Astrocyte of the cerebellum (primary cell): ENCODE data around the gene ANKRD44.

Source experiments
- DNase-seq: peaks from one replicate; pipeline ENCODE4 v3.0.0-alpha.2; 2011; ENCODE audit warnings: low read depth
- H3K4me3 ChIP-seq: 2 replicates; pipeline ENCODE4 v1.5.1; 2011; ENCODE audit warnings: mild to moderate bottlenecking, low read depth, low read length, moderate library complexity
- in situ Hi-C: cut with HindIII; loops from 2 replicates; pipeline ENCODE4 v1.10.0; 2017; ENCODE audit warnings: low sequenced_read_pairs
- TF ChIP-seq, protein P1 (sequence below): IDR thresholded peaks from 2 replicates; pipeline ENCODE4 v1.5.1; 2012; ENCODE audit warnings: low read length, low read depth, moderate library complexity, mild to moderate bottlenecking; ENCODE audit errors: missing control alignments

Gene ANKRD44

GRCh38 chr2:197285361-197285760, 25.2 kb downstream of the ANKRD44 start:
- TF ChIP-seq, protein P1, sequence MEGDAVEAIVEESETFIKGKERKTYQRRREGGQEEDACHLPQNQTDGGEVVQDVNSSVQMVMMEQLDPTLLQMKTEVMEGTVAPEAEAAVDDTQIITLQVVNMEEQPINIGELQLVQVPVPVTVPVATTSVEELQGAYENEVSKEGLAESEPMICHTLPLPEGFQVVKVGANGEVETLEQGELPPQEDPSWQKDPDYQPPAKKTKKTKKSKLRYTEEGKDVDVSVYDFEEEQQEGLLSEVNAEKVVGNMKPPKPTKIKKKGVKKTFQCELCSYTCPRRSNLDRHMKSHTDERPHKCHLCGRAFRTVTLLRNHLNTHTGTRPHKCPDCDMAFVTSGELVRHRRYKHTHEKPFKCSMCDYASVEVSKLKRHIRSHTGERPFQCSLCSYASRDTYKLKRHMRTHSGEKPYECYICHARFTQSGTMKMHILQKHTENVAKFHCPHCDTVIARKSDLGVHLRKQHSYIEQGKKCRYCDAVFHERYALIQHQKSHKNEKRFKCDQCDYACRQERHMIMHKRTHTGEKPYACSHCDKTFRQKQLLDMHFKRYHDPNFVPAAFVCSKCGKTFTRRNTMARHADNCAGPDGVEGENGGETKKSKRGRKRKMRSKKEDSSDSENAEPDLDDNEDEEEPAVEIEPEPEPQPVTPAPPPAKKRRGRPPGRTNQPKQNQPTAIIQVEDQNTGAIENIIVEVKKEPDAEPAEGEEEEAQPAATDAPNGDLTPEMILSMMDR: no peak
- H3K4me3 ChIP-seq: no peak overlapping the region
- DNase-seq: no peak
- in situ Hi-C loops: no loop called here

DNA sequence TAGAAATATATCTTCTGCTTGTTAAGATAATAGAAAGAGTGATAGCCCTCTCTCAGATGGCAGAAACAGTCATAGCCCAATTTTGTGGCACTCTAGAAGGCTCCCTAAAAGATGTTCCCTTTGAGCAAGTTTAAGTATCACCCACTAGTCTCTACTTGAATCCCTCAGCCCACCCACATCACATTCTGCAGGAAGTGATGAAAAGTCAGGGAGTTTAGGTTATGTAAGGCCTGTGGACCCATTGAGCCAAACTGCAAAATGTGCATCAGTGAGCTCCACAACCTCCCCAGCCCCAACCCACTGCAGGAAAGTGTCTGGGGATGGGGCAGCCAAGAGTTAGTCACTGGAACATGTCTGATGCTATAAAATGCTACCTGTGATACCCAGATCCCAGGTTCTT, 25.6 kb downstream of the ANKRD44 start:
- no peak for DNase-seq
- TF ChIP-seq, protein P1: no peak
- in situ Hi-C loops: loop anchor here (5.0 kb wide), 1 partner anchor 72 kb away; no protein-coding TSS in a partner anchor

GRCh38 chr2:197281421-197281820, 29.2 kb downstream of the ANKRD44 start:
- in situ Hi-C loops: loop anchor here (5.0 kb wide), 1 partner anchor 76 kb away; no protein-coding TSS in a partner anchor
- TF ChIP-seq, protein P1: no peak
- no peak for DNase-seq
- no peak overlapping the region for H3K4me3 ChIP-seq

More for the DNA sequence above, 25.6 kb downstream of the ANKRD44 start:
- H3K4me3 ChIP-seq: no peak overlapping the region

- in situ Hi-C loops: loop anchor here (5.0 kb wide), 1 partner anchor 77 kb away; no protein-coding TSS in a partner anchor
- TF ChIP-seq, protein P1: no peak
- no peak overlapping the region for H3K4me3 ChIP-seq
- peak; percentile 82 for DNase-seq
Observed at GRCh38 chr2:197280015-197280702, 30.4 kb downstream of the ANKRD44 start.

- TF ChIP-seq, protein P1: no peak
- H3K4me3 ChIP-seq: no peak overlapping the region
- in situ Hi-C loops: loop anchor here (5.0 kb wide), 1 partner anchor 67 kb away; no protein-coding TSS in a partner anchor
- DNase-seq: peak; percentile 64
Observed at GRCh38 chr2:197278799-197279763, 31.5 kb downstream of the ANKRD44 start.

- TF ChIP-seq, protein P1: no peak
- no peak for DNase-seq
- H3K4me3 ChIP-seq: no peak overlapping the region
- in situ Hi-C loops: loop anchor here (5.0 kb wide), 1 partner anchor 65 kb away; no protein-coding TSS in a partner anchor
Observed at GRCh38 chr2:197277794-197278193, 32.8 kb downstream of the ANKRD44 start.
